Epidermal melanocyte (primary cell): ENCODE data around the gene SOX6.

Experiments
- DNase-seq: peaks from one replicate; pipeline ENCODE4 v3.0.0; 2011; ENCODE audit warnings: low spot score; ENCODE audit not compliant: insufficient read length

The SOX6 gene

DNA sequence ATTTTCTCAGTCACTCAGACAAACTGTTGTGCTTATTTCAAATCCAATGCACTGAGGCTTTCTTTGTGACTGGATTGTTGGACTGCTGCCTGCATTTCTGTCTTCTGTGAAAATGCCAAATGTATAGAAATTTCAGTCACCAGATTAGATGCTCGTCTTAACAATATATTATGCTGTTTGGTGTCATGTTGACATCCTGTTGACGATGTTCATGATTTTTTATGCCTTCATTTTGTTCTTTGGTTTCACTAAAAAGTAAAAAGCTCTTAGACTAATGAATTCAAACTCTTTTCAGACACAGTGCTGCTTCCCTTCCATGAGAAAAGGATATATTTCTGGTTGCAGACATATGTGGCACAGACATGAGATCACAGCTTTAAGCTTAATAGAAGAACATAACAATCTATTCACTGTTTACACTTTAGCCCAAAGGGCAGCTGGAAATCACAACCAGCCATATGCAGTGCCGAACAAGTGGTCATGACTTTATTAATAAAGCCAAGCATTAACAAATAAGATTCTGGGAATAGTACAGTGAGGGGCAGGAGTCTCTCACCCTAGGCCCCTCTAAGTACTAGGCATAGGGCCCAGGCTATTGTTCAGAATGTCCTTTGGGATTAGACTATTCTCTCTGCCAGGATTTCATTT is 9.4 kb upstream of the SOX6 start:
- DNase-seq = no peak

DNA sequence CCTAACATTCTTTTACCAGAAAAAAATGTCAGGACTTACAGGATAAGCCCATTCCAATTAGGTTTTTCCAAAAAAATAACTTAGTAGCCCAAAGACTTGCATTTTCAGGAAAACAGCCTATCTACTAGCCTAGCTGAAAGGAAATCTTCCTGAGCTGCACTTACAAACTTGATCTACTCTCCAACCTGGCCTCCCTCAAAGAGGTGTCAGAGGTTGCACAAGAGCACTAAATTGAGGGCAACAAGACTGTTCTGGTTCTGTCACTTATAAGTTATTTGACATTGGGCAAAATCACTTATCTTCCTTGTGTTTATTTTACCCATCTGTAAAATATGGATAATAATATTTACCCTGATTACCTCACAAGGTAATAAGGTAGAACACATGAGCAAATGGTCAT is 7.9 kb upstream of the SOX6 start:
- DNase-seq = no peak

DNA sequence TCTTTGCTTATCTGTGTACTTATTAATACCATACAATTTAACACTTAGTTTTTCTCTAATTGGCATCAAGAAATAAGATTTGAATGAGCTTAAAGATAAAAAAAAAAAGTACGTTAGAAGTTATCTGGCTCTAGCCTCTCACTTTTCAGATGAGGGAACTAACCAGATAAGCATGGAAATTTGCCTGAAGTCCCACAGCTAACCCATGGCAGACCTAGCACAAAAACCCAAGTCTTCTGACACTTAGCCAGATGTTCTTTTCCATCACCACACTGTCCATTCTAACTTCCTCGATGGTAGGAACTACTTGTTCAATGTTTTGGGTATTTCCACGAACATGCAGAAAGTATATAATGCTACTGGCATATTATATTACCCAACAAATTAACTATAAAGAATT is 7.4 kb upstream of the SOX6 start:
- DNase-seq = no peak

DNA sequence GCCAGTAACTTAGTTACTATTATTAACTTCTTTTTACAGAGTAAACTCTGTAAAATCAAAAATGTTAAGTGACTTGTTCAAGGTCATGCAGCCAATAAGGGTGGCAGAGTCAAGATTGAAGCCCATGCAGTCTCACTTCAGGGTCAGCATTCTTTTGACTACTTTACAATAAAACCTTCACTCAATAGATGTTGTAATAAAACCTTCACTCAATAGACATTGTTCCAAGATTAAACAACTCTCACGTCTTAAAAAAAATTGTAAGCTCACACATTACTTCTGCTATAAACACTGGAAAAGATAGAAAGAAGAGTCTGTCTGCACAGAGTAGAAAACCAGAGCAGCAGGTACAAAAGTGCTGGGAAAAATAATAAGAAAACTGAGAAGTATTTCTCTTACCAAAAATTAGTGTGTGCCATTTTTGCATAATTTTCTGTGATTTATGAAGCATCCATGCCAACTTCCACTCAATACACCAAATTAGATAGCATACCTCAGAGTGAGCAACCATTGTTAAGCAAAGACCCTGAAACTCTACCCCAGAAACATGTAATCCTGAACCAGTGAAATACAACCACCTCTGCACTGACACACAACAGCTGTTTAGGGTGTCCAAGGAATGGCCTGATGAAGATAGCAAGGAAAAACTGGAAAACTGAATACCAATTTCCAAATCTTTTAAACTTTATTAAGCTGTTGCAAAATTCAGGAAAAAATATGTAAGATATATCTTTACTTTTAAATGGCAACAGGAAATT is 4.9 kb upstream of the SOX6 start:
- DNase-seq = no peak

DNA sequence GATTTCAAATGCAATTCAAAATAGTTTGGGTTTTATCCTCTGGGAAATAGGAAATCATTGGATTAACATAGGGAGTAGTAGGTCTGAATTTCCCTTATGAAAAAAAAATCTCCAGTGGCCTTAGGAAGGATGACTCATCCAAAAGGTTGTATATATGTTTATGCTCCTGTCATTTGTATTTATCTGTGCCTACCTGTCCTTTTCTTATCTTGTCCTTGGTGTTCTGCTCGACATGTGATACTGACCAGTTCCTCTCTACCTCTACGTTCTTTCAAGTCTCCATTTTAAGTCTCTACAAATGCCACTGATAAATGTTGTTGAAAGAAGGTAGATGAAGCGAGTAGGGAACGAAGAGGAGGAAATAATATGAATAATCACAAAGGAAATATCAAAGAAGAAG is 3.0 kb upstream of the SOX6 start:
- DNase-seq = no peak

DNA sequence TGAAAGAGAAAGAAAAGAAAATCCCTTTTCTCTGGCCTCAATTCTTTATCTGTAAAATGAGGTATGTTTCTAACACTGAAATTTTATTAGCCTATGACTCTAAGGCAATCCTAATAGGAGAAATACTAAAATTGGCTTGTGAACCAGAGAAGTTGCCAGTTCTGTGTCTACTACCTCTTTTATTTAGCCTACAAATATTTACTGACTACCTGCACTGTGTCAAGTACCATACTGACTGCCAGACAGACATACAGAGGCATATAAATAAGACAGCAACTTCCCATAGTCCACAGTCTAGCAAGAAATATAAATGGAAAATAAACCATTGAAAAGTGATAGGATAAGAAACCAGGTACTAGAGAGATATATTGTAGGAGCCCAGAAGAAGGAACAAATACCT is 2.4 kb upstream of the SOX6 start:
- no peak for DNase-seq

DNA sequence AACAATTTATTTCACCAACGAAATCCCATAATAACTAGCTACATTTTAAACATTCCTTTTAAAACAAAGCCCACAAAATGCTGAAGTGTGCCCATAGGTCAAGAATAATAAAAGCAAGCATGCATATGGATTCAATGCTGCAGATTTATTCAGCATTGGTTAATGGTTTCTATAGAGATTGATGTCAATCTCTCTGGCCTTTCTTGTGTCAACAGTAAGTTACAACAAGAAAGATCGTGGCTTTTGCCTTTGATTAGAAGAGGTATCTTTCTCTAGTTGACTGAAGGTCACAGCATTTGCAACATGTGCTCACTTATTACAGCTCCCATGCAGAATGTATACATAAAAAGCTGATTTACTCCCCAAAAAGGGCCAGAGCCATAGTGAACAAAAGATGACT is 1.4 kb upstream of the SOX6 start:
- no peak for DNase-seq

DNA sequence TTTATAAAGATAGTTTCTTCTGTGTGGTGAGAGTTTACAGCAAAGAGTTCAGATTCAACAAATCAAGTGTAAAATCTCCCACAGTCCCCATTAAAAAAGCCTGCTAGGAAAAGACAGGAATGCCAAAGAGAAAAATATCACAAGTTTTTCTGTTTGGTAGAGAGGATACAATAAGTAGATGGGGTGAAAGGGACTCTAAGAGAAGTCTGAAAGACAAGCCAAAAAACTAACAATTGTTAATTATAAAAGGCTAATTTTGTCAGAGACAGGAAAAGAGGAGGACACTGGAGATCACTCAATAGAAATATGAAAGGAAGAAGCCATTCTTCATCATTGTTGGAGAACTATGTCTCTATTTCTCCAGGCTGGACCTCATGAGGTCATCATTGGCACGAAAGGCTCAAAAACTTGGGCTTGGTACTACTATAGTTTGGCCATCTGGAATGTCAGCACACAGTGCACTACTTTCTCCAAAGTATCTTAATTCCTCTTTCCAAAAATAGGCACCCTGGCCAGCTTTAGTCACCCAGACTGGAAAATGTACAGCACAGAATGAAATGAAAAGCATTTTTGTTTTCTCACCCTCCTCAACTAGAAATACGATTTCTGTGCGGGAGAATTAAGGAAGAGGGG is 531 bp upstream of the SOX6 start:
- no peak for DNase-seq

DNA sequence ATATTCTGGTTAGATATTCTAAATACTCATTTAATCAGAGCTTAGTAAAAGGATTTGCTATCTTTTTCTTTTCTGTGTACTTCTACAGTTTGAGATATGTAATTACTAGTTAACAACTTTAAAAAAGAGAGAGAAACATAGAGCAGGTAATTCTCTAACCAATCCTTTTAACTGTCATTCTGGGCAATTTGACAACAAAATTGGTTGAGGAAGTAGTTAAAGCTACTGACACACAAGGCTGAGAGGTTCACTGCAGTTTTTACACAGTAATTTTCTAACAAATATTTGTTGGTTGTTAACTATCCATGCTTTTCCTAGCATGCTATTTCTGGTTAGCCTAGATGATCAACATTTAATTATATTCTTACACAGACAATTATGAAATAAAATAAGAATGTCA is 3.6 kb downstream of the SOX6 start:
- no peak for DNase-seq

DNA sequence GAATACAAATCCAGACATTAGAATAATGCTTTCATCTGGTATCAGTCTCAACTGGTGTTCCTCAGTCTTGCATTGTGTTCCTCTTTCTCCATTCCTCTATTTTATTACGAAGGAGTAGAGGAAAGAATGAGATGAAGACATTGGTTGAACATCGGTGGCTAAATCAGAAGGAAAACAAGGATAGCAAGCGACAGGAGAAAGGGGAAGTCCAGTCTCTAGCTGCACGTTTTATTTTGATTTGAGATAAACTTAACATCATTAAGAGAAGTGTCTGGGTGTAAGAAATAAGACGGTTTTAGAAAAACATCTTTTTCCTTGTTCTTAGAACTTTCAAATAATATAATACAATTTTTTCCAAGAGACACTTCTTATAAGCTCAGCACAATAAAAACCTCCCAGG is 6.2 kb downstream of the SOX6 start:
- DNase-seq = no peak

DNA sequence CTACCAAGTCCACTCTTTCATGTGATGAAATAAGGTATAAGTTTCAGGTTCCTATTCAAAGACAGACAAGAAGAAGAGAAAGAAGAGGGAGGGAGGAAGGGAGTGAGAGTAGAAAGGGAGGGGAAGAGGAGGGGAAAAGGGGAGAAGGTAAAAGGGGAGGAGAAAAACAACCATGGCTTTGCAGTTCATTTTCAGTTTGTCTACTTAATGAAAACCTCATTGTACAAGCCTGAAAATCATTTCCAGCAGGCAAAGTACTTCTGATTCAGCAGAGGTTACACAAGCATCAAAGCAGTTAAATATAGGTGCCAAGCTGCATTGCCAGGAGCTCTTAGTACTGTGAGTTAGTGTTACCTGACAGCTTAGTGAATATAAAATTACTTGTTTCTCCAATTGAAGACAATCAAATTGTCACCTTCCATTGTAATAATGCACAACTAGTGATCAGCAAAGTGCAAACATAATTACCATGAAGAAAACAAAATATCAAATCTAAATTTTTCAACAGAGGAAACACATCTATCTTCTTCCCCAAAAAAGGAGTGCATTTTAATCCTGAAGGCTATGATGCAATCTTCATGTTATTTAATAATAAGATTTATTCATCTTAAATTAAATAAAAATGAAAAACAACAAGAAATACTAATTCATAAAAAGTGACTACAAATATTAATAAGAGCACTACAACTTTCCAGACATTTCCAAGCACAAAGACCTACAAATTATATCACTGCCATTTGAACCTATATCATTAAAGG is 8.2 kb downstream of the SOX6 start:
- no peak for DNase-seq

DNA sequence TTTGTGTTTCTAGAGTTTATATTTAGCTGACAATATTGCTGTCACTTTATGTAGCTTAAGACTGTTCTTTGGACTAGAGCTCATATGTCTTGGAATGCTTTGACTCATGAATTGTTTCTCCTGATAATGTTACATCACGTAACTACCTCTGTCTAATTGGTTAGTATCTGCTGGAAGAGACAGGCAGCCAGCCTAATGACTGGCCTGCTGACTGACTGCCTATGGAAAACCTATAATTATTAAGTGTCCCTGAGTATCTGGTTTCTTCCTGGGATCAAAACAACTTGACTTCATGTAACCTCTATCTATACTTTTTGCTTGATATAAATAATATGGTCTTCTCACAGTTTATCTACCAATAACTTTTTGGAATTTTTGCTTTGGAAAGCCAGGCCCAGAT is 9.4 kb downstream of the SOX6 start:
- DNase-seq = no peak

DNA sequence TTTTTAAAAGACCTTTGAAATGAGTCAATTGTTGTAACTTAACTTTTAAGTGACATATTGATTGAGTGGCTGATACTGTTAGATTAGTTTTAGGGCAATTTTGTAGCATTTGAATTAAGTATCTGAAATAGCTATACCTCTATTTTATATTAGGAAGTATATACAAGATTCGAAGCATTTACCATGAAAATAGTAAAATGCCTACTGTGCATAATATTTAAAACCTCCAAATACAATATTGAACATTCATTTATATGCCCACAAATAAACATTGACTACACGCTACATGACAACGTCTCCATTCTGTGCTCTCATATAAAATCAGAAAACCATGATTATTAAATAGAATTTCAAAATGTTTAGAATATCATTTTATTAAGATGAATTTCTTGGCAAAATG is 14.5 kb downstream of the SOX6 start:
- no peak for DNase-seq

DNA sequence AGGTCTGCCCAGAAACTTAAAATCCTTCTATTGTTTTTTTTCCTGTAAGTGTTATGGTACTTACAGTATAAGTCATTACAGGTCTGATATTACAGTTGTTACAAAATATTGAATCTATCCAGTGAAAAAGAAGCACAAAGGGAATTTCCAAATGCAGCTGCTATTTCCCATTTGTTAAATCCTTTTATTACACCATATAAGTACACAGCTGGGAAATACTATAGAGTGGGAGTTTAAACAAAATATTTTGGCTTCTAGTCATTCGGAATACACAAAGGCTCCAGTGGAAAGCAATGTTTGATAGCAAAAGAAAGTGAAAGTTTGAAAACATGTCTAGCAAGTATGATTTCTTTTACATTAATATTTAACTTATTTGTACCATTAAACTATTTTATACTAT is 18.0 kb downstream of the SOX6 start:
- DNase-seq = no peak

DNA sequence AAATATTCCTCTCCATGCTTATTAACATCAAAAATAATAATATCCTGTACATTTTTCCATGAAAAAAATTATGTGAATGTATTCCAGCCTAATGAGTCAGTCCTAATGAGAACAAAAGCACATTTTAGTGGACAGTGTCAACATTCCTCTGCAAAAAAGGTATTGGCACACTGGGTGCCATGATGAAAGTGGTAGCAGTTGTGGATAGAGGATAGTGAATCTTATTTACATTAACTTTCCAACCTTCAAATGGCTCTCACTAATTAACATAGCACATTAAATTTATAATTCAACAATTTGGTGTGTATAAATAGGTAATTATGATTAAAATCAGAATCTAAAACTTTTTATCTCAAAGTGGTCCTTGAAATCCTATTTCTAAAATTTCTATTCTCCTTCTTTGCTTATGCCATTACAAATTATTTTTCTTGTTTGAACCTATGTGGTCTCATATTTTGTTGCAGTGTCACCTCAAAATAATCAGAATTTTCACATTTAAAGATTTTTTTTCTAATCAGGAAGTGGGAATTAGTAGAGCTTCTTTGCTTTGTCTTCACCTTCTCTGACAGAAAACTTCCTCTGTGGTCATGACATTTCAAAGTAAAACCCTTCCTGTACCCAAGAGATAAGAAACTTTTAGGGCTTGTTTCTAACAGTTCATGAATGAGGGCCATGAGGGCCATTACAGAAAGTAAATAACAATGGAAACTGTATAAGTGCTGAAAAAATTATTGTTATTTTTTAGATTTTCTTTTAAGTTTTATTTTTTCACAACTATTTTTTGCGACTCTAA is 18.7 kb downstream of the SOX6 start:
- no peak for DNase-seq

DNA sequence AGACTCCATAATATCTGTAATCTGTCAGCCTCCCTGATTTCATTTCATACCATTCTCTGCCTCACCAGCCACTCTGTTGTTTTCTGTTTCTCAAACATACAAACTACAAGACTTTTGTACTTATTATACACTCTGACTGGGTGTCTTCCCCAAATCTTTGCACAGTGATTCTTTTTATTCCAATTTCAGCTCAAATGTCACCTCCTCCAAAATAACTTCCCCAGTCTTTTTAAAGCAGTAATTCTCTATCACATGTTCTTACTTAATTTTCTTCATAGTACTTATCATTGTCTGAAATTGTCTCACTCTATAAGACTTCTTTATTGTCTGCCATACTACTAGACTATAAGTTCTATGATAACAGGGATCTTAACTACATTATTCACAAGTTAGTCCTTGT is 19.6 kb downstream of the SOX6 start:
- DNase-seq = no peak

DNA sequence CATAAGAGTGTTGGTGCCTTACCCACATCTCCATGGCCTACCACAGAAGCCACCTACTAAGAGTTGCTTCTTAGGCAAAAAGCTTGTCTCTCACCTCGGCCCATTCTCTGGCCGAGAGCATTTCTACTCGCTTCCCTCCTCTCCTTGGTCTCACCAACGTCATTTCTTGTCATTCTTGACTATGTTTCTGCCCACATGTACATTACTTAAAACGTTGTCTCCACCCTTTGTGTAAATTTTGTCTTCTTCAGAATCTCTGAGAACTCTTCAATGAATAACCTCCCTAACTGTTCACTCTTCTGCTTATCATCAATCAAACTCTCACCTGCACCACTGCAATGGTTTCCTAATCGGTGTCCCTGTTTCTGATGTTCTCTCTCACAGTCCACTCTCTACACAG is 20.1 kb downstream of the SOX6 start:
- DNase-seq = no peak

DNA sequence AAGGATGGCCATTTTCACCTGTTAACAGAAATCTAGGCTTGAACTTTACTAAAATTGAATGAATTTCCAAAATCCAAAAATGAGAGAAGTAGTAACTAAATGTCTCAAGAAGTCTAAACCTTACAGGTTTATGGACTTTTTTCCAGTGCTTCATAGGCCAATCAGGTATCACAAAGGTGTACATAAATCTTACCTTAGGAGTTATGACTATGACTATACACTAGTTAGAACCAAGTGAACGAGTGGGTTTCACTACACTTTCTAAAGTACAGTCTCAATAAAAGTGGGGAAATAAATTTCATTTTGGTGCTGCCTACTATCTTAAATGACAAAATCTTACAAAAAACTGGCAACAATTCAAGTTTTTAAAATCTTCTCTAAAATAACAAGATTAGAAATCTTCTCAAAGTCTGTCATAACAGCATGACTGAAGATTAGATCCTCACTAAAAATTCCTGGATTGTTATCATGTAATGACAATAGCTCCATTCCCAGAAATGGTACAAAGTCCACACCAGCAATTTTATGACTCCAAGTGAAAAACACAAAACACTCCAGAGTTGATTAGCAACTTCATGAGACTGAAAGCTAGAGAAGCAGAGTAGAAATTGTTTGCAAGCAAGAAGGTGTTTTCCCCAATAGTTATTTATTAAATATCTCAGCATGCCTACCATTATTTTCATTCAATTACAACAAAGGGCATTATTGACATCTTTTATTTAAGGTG is 20.9 kb downstream of the SOX6 start:
- DNase-seq = no peak

DNA sequence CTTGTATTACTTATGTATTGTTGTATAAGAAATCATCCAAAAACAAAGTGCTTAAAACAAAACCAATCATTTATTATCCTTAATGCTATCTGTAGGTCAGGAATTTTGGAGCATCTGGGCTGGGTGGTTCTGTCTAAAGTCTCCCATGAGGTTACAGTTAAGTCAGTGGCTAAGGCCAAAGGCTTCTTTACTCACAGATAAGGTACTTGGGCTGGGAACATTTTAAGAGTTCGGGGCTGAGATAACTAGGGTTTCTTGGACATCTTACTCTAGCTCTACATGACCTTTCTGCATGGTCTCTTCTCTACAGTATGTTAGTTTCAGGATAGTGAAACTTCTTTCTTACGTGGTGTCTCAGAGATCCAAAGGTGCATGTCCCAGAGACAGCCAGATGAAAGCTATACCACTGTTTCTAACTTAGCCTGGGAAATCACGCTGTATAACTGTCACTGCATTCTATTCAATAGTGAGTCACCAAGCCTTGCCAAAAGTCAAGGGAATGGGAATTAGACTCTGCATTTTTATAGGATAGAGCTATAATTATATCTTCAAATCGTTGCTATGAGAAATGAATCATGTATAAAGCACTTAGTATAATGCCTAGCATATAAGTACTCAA is 29.6 kb downstream of the SOX6 start:
- DNase-seq = no peak

DNA sequence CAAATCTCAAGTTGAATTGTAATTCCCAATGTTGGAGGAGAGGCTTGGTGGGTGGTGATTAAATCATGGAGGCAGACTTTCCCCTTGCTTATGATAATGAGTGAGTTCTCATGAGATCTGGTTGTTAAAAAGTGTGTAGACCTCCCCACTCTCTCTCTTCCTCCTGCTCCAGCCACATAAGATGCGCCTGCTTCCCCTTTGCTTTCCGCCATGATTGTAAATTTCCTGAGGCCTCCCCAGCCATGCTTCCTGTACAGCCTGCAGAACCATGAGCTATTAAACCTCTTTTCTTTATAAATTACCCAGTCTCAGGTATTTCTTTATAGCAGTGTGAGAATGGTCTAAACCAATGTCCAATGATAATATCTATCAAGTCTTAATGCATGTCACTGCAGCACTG is 34.2 kb downstream of the SOX6 start:
- no peak for DNase-seq
